Natural killer cell (primary cell): ENCODE results near the gene DAZAP1. TPM values are rescaled to one million over a fixed set of nuclear protein-coding genes. Genes with fewer than 3 reads are reported as not detected.

Experiments
- ATAC-seq, 3 donors: fragments of 150-1000 bp in 2 of 3; fragments of 200-7000 bp in 1 of 3; cut with Tn5 transposase; 1 replicate in 1 of 3; 2 replicates in 2 of 3; pipeline ENCODE4 v1.10.0; 2021; ENCODE audit warnings: mild to moderate bottlenecking in 2 of 3, moderate library complexity in 2 of 3
- DNase-seq, 2 donors: peaks; one replicate each; pipeline versions ENCODE4 v3.0.0 to v3.0.0-alpha.2; 2013 to 2021; ENCODE audit warnings: mixed read lengths in 1 of 2
- H3K27ac ChIP-seq: one replicate; pipeline ENCODE4 v1.5.1; 2013; ENCODE audit warnings: mild to moderate bottlenecking, low read length
- H3K27me3 ChIP-seq: one replicate; pipeline ENCODE4 v1.6.1; 2013; ENCODE audit warnings: low read length; ENCODE audit not compliant: control insufficient read depth, insufficient read depth
- H3K36me3 ChIP-seq: one replicate; pipeline ENCODE4 v1.6.1; 2013; ENCODE audit warnings: low read length; ENCODE audit not compliant: control insufficient read depth, insufficient read depth
- H3K4me1 ChIP-seq: one replicate; pipeline ENCODE4 v1.6.1; 2013; ENCODE audit warnings: low read length; ENCODE audit not compliant: control insufficient read depth, insufficient read depth
- H3K4me3 ChIP-seq: one replicate; pipeline ENCODE4 v1.5.1; 2013; ENCODE audit warnings: low read length
- H3K9me3 ChIP-seq: one replicate; pipeline ENCODE4 v1.6.1; 2013; ENCODE audit warnings: low read length; ENCODE audit not compliant: control insufficient read depth, insufficient read depth
- H3K27ac Mint-ChIP-seq, 2 donors: one replicate each; pipeline ENCODE4 v1.8.0; 2022; ENCODE audit warnings: mild to moderate bottlenecking in 2 of 2, mixed read lengths in 2 of 2, moderate library complexity in 1 of 2
- H3K27me3 Mint-ChIP-seq, 2 donors: one replicate each; pipeline ENCODE4 v1.8.0; 2022; ENCODE audit warnings: low read depth in 2 of 2, mixed read lengths in 2 of 2
- H3K36me3 Mint-ChIP-seq: one replicate; pipeline ENCODE4 v1.8.0; 2022; ENCODE audit warnings: mixed read lengths
- H3K4me1 Mint-ChIP-seq, 2 donors: one replicate each; pipeline ENCODE4 v1.8.0; 2022; ENCODE audit warnings: mixed read lengths in 2 of 2
- H3K4me3 Mint-ChIP-seq: one replicate; pipeline ENCODE4 v1.8.0; 2022; ENCODE audit warnings: mild to moderate bottlenecking, moderate library complexity, mixed read lengths
- H3K9me3 Mint-ChIP-seq, 2 donors: one replicate each; pipeline ENCODE4 v1.8.0; 2022; ENCODE audit warnings: mixed read lengths in 2 of 2
- WGBS: methylation state at CpG from one replicate; pipeline ENCODE4 v1.1.7; 2013; ENCODE audit warnings: missing lambda C conversion rate; ENCODE audit not compliant: insufficient coverage; 5-methylcytosine and 5-hydroxymethylcytosine counted together
- intact Hi-C: fragments of 100-400 bp; cut with micrococcal nuclease; formaldehyde crosslinking; loops from one replicate; pipeline ENCODE4 v1.14.2; 2022
- total RNA-seq, 4 donors: library from RNA; stranded (reverse); fragments of 120-200 nt in 1 of 4; gene quantifications; one replicate each; pipeline versions ENCODE4 v1.2.3 to v1.2.4, GENCODE V29; 2013 to 2022
- TF ChIP-seq, protein P1 (sequence below): fragments of 200-600 bp; IDR thresholded peaks from one replicate; pipeline ENCODE4 v1.8.0; 2022; ENCODE audit warnings: antibody characterized with exemption

DAZAP1 gene
- total RNA-seq, 3 donors from 2014 or later (not counting 1 experiment from before 2014, with no cell fraction given) = 166 to 207 (median 170) TPM

DNA sequence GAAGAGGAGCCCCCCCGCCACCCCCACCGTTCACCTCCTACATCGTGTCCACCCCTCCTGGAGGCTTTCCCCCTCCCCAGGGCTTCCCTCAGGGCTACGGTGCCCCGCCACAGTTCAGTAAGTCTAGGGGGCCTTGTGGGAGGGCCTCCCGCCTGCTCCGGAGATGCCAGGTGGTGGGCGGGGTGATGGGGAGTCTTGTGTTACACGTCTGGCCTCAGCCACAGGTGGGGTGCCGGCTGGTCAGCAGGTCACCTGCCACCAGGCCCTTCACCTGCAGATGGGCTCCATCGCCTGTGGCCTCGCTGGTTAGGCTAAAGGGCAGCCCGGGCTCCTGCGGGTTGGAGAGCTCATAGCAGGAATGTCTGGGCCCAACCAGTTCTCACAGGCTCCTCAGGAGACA, 22.9 kb downstream of the DAZAP1 start:
- intact Hi-C loops = no loop called here

DNA sequence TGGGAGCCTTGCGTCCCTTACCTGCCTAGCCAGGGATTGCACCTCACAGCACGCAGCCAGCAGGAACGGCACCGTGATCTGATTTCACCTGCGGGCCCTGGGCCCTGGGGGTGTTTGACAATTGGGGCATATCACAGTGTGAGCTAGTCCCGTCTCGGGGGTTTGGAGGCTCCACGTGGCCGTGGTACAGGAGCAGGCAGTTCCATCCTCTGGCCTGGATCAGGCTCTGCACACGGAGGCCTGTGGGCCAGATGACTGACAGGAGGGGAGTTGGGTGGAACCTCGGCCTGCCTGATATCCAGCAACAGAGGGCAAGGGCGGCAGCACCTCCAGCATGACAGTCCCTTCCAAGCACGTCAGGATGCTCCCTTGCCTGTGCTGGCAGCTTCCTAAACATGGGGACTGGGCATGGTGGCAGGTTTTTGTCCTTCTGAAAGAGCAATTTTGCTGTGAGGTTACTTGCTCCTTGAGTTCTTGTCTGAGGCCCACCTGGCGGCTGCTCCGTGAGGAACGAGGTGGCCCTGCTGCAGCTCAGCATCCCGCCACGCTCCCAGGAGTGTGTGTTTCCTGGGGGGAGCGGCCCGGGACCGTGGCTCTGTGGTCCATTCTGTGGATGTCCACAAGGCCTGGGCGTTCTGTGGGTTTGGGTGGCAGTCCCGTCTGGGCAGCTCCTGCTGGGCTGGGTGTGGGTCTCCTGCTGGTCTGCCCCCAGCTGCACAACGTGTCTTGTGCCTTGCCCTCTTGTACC, 24.5 kb downstream of the DAZAP1 start:
- no peak overlapping the region for H3K4me3 ChIP-seq
- H3K9me3 ChIP-seq = no peaks in the 10 kb centered on the region
- H3K4me3 Mint-ChIP-seq = no peak overlapping the region
- no peaks in the 10 kb centered on the region for H3K27me3 Mint-ChIP-seq
- peak overlapping the region in 1 of 2 donors; percentile 44 for H3K27ac Mint-ChIP-seq
- H3K36me3 Mint-ChIP-seq = no peaks in the 10 kb centered on the region
- peaks cover 57% of the 10 kb centered on the region for H3K36me3 ChIP-seq
- H3K9me3 Mint-ChIP-seq = no peaks in the 10 kb centered on the region
- 95% methylated on average over 24 of the region's 24 CpGs for WGBS
- no peaks in the 10 kb centered on the region for H3K4me1 Mint-ChIP-seq
- ATAC-seq = no peak
- no peak overlapping the region for H3K27ac ChIP-seq
- intact Hi-C loops = no loop called here
- DNase-seq = no peak
- TF ChIP-seq, protein P1, sequence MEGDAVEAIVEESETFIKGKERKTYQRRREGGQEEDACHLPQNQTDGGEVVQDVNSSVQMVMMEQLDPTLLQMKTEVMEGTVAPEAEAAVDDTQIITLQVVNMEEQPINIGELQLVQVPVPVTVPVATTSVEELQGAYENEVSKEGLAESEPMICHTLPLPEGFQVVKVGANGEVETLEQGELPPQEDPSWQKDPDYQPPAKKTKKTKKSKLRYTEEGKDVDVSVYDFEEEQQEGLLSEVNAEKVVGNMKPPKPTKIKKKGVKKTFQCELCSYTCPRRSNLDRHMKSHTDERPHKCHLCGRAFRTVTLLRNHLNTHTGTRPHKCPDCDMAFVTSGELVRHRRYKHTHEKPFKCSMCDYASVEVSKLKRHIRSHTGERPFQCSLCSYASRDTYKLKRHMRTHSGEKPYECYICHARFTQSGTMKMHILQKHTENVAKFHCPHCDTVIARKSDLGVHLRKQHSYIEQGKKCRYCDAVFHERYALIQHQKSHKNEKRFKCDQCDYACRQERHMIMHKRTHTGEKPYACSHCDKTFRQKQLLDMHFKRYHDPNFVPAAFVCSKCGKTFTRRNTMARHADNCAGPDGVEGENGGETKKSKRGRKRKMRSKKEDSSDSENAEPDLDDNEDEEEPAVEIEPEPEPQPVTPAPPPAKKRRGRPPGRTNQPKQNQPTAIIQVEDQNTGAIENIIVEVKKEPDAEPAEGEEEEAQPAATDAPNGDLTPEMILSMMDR = no peak
- H3K27me3 ChIP-seq = no peaks in the 10 kb centered on the region
- H3K4me1 ChIP-seq = no peaks in the 10 kb centered on the region

More for the DNA sequence above, 22.9 kb downstream of the DAZAP1 start:
- no peaks in the 10 kb centered on the region for H3K4me1 ChIP-seq
- no peak for ATAC-seq
- no peak overlapping the region for H3K27ac ChIP-seq
- TF ChIP-seq, protein P1 = no peak
- H3K36me3 Mint-ChIP-seq = no peaks in the 10 kb centered on the region
- H3K4me3 Mint-ChIP-seq = no peak overlapping the region
- H3K9me3 Mint-ChIP-seq = no peaks in the 10 kb centered on the region
- no peak overlapping the region for H3K4me3 ChIP-seq
- no peaks in the 10 kb centered on the region for H3K27me3 ChIP-seq
- no peaks in the 10 kb centered on the region for H3K9me3 ChIP-seq
- no peak overlapping the region for H3K27ac Mint-ChIP-seq
- no peaks in the 10 kb centered on the region for H3K4me1 Mint-ChIP-seq
- H3K36me3 ChIP-seq = peaks cover 66% of the 10 kb centered on the region
- 97% methylated on average over 11 of the region's 14 CpGs for WGBS
- H3K27me3 Mint-ChIP-seq = no peaks in the 10 kb centered on the region
- DNase-seq = no peak

DNA sequence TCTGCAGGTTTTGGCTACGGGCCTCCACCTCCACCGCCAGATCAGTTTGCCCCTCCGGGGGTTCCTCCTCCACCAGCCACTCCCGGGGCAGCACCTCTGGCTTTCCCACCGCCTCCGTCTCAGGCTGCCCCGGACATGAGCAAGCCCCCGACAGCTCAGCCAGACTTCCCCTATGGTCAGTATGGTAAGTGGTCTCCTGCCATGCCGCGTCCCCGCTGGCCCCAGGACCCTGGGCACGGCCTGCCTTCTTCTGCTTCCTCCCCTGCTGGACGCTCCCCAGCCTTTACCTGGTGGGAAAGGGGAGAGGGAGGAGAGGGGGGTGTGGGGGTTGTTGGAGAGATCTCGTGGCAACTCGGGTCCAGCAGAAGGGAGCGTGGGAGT, 25.1 kb downstream of the DAZAP1 start:
- intact Hi-C loops = no loop called here
- DNase-seq = no peak
- H3K9me3 Mint-ChIP-seq = no peaks in the 10 kb centered on the region
- no peak overlapping the region for H3K27ac ChIP-seq
- peaks cover 57% of the 10 kb centered on the region for H3K36me3 ChIP-seq
- TF ChIP-seq, protein P1 = no peak
- 97% methylated on average over 16 of the region's 16 CpGs for WGBS
- no peak overlapping the region for H3K4me3 Mint-ChIP-seq
- H3K36me3 Mint-ChIP-seq = no peaks in the 10 kb centered on the region
- no peak for ATAC-seq
- H3K9me3 ChIP-seq = no peaks in the 10 kb centered on the region
- H3K27ac Mint-ChIP-seq = peak overlapping the region in 1 of 2 donors; percentile 44
- peaks cover under 1% of the 10 kb centered on the region for H3K4me1 ChIP-seq
- no peaks in the 10 kb centered on the region for H3K4me1 Mint-ChIP-seq
- H3K27me3 Mint-ChIP-seq = no peaks in the 10 kb centered on the region
- H3K27me3 ChIP-seq = no peaks in the 10 kb centered on the region
- no peak overlapping the region for H3K4me3 ChIP-seq
